GM21737 (cell line): ENCODE data around the gene FOXD2.
"Not testable (repeated sequence)": the region's sequence is repeated elsewhere in the genome, so short reads cannot be mapped to it uniquely, and the experiment has no call there.

Experiments used
- ATAC-seq: cut with Tn5 transposase; IDR thresholded peaks from one replicate; pipeline ENCODE4 v1.9.1; 2021; ENCODE audit warnings: mild to moderate bottlenecking, moderate library complexity; ENCODE audit not compliant: unreplicated experiment

Gene FOXD2

DNA sequence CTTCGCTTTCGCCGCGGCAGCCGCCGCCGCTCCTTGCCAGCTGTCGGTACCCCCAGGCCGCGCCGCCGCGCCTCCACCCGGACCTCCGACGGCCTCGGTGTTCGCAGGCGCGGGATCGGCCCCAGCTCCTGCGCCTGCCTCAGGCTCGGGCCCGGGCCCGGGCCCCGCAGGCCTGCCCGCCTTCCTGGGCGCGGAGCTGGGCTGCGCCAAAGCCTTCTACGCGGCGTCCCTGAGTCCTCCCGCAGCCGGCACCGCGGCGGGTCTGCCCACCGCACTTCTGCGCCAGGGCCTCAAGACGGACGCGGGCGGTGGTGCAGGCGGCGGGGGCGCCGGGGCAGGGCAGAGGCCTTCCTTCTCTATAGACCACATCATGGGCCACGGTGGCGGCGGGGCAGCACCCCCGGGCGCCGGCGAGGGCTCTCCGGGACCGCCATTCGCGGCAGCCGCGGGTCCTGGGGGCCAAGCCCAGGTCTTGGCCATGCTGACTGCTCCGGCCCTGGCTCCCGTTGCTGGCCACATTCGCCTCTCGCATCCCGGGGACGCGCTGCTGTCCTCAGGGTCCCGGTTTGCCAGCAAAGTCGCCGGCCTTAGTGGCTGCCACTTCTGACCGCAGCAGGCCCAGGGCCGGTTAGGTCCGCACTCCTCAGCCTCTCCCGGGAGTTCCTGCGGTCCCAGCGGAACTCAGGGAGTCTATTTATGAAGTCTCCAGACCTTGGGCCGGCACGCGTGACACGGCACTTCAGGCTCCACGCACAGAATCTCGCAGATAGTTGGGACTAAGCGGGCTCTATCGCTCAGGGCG lies 1.4 kb downstream of the FOXD2 start:
- no peak for ATAC-seq

DNA sequence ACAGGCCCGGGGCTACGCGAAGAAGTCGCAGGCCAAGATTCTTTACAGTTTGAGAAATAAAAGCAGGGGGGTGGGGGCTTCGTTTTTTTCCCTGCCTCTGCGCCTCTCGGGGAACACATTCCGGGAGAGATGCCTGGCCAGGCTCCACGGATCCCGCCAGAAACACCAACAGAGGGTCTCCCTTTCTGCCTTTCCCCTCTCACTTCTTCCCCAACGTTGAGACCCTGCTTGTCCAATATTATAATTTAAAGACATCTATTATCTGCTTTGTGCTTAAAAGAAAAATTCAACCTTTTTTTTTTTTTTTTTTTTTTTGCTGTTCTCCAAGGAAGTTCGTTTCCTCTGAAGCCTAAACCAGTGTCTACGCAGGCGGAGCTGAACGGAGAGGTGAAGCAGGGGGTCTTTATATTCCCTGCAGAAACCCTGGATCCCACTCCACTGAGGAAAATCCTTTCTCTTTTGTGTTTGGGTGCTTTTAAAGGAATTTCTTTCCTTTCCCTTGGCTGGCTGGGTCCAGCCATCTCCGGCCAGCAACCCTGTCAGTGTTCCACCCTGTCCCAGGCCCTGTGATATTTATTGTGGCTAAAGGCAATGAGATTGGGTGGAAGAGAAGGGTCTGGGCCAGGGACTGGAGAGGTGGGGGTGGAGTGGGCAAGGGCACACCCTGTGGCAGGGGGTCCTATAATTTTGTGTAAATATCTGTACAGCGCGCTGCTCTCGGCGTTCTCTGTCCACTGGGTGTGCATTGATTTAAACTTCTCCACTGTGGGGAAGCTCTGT lies 2.2 kb downstream of the FOXD2 start:
- no peak for ATAC-seq

- ATAC-seq = no peak
Observed at GRCh38 chr1:47440599-47441081, 2.8 kb downstream of the FOXD2 start.

- no peak for ATAC-seq
Observed at GRCh38 chr1:47441450-47442106, 3.7 kb downstream of the FOXD2 start.

GRCh38 chr1:47442202-47442601 lies 4.4 kb downstream of the FOXD2 start:
- ATAC-seq = no peak

DNA sequence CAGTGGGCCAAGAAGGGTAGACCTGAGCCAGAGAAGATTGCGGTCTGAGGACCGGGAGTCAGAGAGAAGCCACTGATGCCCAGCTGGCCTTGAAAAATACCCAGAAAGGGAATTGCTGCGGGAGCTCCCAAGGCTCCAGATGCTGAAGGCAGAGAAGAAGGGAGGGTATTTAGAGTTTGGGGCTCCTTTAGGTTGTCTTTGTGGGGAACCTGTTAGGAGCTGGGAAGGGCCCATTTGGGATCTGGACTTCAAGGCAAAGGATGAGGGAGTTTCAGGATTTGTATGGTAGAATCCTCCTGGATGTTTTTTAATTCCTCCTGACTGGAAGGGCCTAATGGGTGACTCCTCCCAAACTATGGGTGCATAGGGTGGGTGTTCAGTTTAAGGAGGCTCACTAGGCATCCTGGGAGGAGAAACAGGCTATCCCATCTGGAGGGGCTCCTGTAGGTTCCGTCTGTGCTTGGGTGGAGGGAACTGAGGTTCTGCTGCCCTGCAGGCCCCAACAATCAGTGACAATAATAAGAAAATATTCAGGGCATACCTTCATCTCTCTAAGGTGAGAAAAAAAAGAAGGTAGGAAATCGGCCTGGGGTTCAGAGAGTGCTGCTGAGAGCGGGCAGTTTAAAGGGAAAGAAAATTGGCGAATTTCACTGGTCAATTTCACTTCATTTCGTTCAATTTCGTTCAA lies 5.1 kb downstream of the FOXD2 start:
- no peak for ATAC-seq

GRCh38 chr1:47443530-47444296 lies 5.9 kb downstream of the FOXD2 start:
- no peak for ATAC-seq

DNA sequence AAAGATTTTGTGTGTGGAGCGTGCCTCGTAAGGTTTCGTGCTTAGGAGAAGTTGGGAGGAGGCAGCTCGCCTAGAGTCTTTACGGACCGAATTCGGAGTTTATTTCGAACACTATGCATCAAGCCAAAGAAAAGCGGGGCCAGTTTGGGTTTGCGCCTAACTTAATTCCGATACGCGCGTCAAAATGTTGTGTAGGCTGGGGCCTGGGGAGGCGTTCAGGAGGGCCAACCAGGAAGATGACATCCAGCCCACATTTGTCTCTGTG lies 6.4 kb downstream of the FOXD2 start:
- no peak for ATAC-seq

DNA sequence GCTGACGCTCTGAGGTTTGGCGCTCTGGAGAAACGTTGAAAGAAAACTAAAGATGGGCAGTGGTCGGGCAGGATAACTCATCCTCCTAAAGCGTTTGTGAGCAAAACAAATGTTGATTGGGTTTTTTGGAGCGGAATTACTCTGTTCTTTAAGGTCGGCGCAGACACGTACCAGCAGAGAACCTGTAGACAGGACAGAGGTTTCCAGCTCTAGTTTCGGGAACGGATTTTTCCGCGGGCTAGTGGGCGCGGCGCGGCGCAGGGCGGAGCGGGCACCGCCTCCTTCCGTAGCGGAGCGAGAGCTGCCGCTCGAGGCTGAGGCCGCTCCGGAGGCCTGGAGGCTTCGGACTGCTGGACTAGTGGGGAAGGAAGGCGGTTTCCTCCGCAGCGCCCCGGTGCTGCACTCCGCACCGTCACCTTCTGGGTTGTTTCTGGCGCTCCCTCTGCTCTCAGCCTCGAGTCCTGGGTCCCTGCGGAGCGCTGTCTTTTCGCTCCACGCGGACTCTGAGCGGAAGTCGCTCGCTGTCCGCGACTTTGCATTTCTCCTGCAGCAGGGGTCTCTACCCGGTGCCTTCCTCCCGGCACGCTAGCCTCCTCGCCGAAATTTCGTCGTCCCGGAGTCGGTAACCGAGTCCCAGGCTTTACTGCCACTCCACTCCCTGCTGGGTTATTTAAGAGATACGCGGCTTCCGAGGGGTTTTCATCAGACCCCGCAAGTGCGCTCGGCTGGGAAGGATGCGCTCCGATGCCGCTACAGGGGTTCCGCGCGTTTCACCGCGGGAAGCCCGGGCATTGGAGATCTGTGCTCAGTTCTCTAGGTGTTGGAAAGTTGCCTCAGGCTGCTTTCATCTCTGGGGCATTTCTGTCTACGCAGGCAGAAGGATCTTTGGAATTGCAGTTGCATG lies 7.0 kb downstream of the FOXD2 start:
- ATAC-seq = no peak

- no peak for ATAC-seq
Observed at GRCh38 chr1:47445823-47446550, 8.1 kb downstream of the FOXD2 start.

GRCh38 chr1:47448462-47449222 lies 10.8 kb downstream of the FOXD2 start:
- no peak for ATAC-seq

DNA sequence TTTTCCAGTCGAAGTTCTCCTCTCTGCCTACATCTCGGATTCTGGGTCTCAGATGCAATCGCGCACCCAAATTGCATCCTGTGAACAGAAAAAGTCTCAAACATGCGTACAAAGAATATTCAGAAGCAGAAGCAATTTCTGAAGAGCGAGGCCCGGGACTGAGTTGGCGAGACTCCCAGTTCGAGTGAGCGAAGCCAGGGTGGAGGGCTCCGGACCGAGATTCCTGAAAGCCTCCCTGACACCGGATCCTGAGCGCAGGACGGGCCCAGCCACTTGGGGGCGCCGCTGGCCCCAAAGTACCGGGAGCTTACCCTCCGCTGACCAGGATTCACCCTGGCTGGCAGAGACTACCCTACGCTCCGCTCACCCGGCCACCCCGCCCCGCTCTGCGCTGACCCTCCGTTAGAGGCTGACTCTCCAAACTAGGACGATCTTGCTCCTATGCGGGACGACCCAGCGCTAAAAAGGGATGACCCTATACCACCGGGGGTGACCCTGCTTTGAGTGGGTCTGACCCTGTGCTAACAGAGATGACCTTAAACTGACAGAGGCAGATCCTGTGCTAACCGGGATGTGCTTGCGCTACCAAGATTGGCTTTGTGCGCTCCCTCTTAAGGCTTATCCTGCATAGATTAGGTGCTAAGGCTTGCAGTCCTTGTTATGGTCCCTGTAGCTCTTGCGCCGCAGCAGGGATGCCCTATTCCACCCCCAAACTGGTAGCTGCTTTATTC lies 12.1 kb downstream of the FOXD2 start:
- ATAC-seq = no peak

DNA sequence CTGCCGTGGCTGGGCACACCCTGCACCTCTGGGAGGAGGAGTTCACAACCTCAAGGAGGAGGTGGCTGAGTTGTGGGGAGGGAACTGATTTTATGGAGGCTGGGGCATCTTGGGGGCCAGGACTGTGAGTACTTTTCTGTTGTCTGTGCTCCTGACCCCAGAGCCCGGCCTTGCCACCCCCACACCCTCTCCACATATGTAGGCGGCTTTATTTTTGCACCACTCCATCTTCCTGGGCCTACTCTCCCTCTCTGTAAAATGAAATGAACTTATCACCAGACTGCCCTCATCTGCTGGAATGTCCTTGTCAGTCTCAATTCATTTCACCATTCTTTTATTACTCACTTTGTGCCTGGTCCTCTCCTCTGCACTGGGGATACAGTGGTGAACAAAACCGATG lies 12.8 kb downstream of the FOXD2 start:
- no peak for ATAC-seq

- no peak for ATAC-seq
Observed at GRCh38 chr1:47452426-47452825, 14.6 kb downstream of the FOXD2 start.

DNA sequence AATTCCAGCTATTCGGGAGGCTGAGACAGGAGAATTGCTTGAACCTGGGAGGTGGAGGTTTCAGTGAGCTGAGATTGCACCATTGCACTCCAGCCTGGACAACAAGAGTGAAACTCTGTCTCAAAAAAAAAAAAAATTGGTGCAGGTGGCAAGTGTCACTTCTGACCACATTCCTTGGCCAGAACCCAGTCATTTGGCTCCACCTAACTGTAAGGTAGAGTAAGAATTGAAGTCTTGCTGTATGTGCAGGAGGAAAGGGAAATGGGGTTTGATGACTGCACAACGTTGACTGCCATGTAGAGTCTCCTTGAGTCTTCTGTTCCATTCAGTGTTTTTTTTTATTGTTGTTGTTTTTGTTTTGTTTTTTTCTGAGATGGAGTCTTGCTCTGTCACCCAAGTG lies 16.1 kb downstream of the FOXD2 start:
- ATAC-seq = not testable (repeated sequence)

- ATAC-seq = no peak
Observed at GRCh38 chr1:47456250-47456649, 18.4 kb downstream of the FOXD2 start.

GRCh38 chr1:47457547-47457946 lies 19.7 kb downstream of the FOXD2 start:
- ATAC-seq = not testable (repeated sequence)
